Stimulated activated CD4-positive, alpha-beta T cell treated with anti-CD3 and anti-CD28 coated beads, Interleukin-12 subunit alpha, Interleukin-12 subunit beta, amount 100 ng/mL, for 24 hours (primary cell): ENCODE data around the gene MEDAG.

ENCODE experiments used
- DNase-seq, 2 experiments: peaks; one replicate each; pipeline ENCODE4 v3.0.0-alpha.2; 2020; ENCODE audit warnings: low read depth in 2 of 2

The MEDAG gene

GRCh38 chr13:30957258-30957943 is 51.3 kb downstream of the MEDAG start:
- no peak for DNase-seq

DNA sequence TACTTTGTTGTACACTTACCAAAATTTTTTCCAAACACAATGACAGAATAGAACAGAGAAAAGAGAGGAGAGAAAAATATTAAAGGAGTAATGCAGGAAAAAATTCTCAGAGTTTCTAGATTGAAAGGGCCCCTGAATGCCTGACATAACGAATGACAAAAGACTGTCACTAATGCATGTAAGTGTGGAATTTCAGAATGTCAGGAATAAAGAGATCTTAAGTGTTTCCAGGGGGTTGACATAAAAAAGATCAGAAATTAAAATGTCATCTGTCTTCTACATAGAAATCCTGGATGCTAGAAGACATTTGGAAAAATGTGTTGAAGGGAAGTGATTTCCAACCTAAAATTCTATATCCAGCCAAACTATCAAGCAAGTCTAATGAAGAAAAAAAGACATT is 53.6 kb downstream of the MEDAG start:
- DNase-seq = no peak

DNA sequence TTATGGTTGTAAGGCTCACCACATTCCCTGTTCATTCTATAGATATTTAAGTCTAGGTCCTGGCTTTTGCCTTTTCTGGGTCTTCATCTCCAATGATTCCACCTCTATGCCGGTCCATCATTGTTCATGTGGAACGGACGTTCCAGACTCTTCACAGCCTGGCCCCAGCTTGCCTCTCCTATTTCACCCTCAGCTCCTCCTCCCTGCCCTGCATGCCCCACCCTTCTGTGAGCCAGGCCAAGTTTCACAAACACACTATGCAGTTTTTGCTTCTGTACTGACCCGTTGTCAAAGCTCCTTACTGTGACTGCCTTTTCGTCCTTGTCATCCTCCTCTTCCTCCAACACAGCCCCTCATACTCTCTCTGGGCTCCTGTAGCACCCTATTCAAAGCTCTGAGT is 57.7 kb downstream of the MEDAG start:
- no peak for DNase-seq

- no peak for DNase-seq
These were observed 59.3 kb downstream of the MEDAG start for GRCh38 chr13:30965380-30965779.

DNA sequence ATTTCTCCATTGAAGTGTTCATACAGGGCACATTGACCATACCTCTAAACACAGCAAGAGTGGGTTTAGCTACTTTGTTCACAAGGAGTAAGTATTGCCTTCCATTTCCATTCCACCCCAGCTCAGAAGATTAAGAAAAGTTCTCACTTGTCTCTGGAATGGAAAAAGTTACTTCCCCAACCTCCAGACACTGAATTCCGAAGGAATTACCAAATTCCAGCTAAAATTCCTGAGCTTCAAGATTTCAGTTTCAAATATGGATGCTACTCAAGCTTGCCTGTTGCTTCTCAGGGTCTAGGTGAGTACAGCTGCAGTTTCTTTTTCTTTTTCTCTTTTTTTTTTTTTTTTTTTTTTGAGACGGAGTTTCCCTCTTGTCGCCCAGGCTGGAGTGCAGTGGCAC is 60.0 kb downstream of the MEDAG start:
- no peak for DNase-seq

GRCh38 chr13:30968846-30969245 is 62.8 kb downstream of the MEDAG start:
- no peak for DNase-seq

- no peak for DNase-seq
These were observed 65.5 kb downstream of the MEDAG start for GRCh38 chr13:30971575-30971974.

DNA sequence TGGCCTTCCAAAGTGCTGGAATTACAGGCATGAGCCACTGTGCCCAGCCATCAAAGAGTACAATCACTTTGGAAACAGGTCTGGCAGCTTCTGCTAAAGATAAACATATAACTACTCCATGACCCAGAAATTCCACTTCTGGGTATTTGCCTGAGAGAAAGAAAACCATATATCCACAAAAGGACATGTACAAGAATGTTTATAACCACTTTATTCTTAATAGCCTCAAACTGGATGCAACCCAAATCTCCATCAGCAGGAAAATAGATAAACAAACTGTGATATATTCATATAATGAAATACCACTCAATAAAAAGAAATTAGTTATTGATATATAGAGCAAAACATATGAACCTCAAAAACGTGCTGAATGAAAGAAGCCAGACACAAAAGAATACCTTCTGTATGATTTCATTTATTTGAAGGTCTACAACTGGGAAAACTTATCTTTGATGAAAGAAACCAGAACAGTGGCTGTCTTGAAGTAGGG is 66.9 kb downstream of the MEDAG start:
- no peak for DNase-seq

- DNase-seq = no peak
These were observed 68.3 kb downstream of the MEDAG start for GRCh38 chr13:30974350-30974749.
